Skin epidermis (tissue), 12 donors: ENCODE results near the gene OR10P1.
"Not testable (repeated sequence)": the region's sequence is repeated elsewhere in the genome, so short reads cannot be mapped to it uniquely, and the experiment has no call there.

Source experiments
- H3K27ac ChIP-seq, 21 experiments: fragments of 200-600 bp; sonication (generic) in 11 of 21; one replicate each; pipeline ENCODE4 v1.5.0; 2020; ENCODE audit warnings: mild to moderate bottlenecking in 3 of 21, inconsistent platforms in 2 of 21, moderate library complexity in 2 of 21
- H3K4me3 ChIP-seq, 7 experiments: fragments of 200-600 bp; sonication (generic) in 2 of 7; one replicate each; pipeline ENCODE4 v1.5.0; 2020; ENCODE audit warnings: inconsistent platforms in 2 of 7, mild to moderate bottlenecking in 2 of 7, moderate library complexity in 1 of 7

Gene OR10P1

DNA sequence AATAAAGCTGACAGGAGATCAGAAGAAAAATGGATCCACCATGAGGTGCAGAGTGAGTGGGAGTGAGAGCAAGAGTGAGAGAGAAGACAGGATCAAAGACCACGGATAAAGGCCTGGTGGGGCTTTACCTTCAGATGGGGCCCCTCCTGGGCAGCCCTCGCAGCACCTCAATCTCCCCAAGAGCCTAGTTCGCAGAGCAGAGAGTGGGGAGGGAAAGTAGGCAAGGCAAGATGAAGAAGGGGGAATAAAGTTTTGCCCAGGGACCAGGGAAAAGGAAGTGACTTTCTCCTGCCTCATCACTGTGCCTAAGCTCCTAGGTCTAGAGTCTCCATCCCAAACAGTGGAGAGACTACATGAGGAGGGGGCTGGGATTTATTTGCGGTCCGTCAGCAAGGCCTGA is 10.3 kb downstream of the OR10P1 start:
- peak overlapping the region in 18 of 21 experiments; percentile 22 to 76 (median 57) for H3K27ac ChIP-seq
- H3K4me3 ChIP-seq = no peak overlapping the region

DNA sequence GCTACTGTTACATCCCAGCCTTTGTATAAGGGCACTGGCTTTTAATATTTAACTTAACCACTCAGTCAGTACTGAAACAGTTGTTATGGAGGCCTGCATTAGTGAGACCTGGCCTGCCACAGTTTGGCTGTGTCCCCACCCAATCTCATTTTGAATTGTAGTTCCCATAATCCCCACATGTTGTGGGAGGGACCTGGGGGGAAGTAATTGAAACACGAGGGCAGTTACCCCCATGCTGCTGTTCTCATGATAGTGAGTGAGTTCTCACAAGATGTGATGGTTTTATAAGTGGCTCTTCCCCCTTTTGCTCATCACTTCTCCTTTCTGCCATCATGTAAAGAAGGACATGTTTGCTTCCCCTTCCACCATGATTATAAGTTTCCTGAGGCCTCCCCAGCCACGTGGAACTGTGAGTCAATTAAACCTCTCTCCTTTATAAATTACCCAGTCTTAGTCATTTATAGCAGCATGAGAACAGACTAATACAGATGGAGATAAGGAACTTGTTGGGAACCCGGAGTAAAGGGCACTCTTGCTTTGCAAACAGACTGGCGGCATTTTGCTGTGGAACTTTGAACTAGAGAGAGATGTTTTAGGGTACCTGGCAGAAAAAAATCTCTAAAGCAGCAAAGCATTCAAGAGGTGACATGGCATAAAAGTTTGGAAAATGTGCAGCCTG is 14.1 kb downstream of the OR10P1 start:
- not testable (repeated sequence) for H3K4me3 ChIP-seq
- peak overlapping the region in 1 of 21 experiments; percentile 42 for H3K27ac ChIP-seq

- no peak overlapping the region for H3K27ac ChIP-seq
These were observed 14.6 kb downstream of the OR10P1 start for GRCh38 chr12:55651299-55651683.

DNA sequence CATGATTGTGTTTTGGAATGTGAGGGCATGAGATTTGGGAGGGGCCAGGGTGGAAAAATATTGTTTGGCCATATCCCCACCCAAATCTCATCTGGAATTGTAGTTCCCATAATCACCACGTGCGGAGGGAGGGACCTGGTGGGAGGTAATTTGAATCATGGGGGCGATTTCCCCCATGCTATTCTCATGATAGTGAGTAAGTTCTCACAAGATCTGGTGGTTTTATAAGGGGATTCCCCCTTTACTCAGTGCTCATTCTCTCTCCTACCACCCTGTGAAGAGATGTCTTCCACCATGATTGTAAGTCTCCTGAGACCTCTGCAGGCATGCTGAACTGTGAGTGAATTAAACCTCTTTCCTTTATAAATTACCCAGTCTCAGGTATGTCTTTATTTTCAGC is 15.7 kb downstream of the OR10P1 start:
- Histone ChIP-seq H3K27ac (no peak overlapping the region), H3K4me3 (no peak overlapping the region)

More at GRCh38 chr12:55651299-55651683, 14.6 kb downstream of the OR10P1 start:
- H3K4me3 ChIP-seq = no peak overlapping the region

DNA sequence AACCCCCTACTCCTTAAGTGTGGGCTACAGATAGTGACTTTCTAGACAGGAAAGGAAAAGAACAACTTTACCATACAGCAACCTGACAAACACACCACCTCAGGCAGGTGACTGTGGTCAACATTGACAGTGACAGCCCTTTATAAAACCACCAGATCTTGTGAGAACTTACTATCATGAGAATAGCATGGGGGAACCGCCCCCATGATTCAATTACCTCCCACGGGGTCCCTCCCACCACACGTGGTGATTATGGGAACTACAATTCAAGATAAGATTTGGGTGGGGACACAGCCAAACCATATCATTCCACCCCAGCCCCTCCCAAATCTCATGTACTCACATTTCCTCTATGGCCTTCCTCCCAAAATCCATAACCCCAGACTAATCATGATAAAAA is 16.3 kb downstream of the OR10P1 start:
- no peak overlapping the region for H3K27ac ChIP-seq
- H3K4me3 ChIP-seq = no peak overlapping the region

- Histone ChIP-seq H3K27ac (no peak overlapping the region), H3K4me3 (no peak overlapping the region)
These were observed 18.0 kb downstream of the OR10P1 start for GRCh38 chr12:55654511-55655214.

- H3K27ac ChIP-seq = no peak overlapping the region
- no peak overlapping the region for H3K4me3 ChIP-seq
These were observed 20.5 kb downstream of the OR10P1 start for GRCh38 chr12:55657212-55657611.

GRCh38 chr12:55658212-55658611 is 21.5 kb downstream of the OR10P1 start:
- H3K4me3 ChIP-seq = no peak overlapping the region
- H3K27ac ChIP-seq = no peak overlapping the region

GRCh38 chr12:55658635-55659391 is 22.1 kb downstream of the OR10P1 start:
- H3K4me3 ChIP-seq = no peak overlapping the region
- no peak overlapping the region for H3K27ac ChIP-seq

GRCh38 chr12:55659486-55660385 is 23.0 kb downstream of the OR10P1 start:
- no peak overlapping the region for H3K27ac ChIP-seq
- no peak overlapping the region for H3K4me3 ChIP-seq

DNA sequence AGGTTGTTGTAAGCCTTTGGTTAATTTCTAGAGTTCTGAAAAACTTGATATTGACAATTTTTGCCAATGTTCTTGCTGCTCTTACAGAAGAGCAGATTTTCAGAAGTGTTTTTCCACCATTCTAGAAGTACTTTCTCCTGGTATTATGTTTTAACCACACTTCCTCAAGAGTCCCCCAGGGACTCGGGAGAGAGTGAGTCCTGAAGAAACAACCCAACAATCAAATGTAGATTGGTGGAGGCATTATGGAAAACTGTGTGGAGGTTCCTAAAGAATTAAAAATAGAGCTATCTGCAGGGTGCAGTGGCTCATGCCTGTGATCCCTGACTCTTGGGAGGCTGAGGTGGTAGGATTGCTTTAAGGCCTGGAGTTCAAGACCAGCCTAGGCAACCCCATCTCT is 26.7 kb downstream of the OR10P1 start:
- no peak overlapping the region for H3K4me3 ChIP-seq

GRCh38 chr12:55664826-55665225 is 28.1 kb downstream of the OR10P1 start:
- Histone ChIP-seq H3K27ac (no peak overlapping the region), H3K4me3 (no peak overlapping the region)

More for the DNA sequence above, 26.7 kb downstream of the OR10P1 start:
- H3K27ac ChIP-seq = no peak overlapping the region

DNA sequence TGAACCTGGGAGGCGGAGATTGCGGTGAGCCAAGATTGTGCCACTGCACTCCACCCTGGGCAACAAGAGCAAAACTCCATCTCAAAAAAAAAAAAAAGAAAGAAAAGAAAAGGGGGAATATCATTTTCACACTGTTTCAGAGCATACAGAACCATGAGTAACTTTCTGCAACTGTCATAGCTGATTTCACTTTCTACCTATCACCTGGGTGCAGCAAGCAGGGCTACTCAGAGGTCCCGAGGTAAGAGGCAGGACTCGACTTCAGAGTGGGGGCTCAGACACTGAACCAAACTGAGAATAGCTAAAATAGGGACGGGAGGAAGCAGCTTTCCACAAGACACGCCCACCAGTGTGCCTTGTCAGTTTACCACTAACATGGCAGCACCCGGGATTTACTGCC is 29.8 kb downstream of the OR10P1 start:
- no peak overlapping the region for H3K27ac ChIP-seq
- H3K4me3 ChIP-seq = no peak overlapping the region

DNA sequence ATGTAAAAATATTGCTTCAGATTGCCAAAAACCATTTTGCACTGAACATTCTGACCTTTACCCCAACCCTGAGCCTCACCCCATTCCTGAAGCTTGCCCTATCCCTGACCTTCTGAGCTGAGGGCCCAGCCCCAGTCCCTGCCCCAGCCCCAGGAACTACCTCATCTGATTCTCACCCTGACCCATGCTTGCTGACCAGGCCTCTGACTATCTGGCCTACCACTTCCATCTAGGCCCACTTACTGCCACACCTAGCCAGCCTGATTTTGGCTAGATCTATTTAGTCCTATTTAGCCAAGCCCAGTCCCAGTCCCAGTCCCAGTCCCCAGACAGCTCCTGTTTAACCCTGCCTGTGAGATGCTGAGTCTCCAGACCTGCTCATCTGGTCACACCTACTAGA is 33.6 kb downstream of the OR10P1 start:
- no peak overlapping the region for H3K4me3 ChIP-seq
- H3K27ac ChIP-seq = no peak overlapping the region

DNA sequence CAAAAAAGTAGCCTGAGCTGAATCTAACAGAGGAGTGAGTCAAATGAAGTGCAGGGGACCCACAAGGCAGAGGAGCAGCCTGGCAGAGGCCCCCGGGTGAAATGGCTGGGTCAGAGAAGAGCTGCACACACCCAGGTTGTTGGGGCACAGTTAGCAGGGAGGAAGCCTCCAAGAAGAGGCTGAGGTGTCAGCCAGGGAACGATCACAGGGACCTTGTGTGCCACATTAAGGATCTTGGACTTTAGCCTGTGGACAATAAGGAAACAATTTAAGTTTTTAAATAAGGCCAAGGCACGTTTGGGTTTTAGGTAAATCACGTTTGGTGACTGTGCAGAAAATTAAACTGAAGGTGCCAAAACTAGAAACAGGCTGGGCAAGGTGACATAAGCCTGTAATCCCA is 35.1 kb downstream of the OR10P1 start:
- no peak overlapping the region for H3K27ac ChIP-seq
- no peak overlapping the region for H3K4me3 ChIP-seq

- Histone ChIP-seq H3K27ac (peak overlapping the region in 1 of 21 experiments; percentile 49), H3K4me3 (no peak overlapping the region)
These were observed 36.9 kb downstream of the OR10P1 start for GRCh38 chr12:55673638-55674037.

GRCh38 chr12:55675666-55676065 is 39.0 kb downstream of the OR10P1 start:
- H3K4me3 ChIP-seq = no peak overlapping the region
- H3K27ac ChIP-seq = peak overlapping the region in 1 of 21 experiments; percentile 21

DNA sequence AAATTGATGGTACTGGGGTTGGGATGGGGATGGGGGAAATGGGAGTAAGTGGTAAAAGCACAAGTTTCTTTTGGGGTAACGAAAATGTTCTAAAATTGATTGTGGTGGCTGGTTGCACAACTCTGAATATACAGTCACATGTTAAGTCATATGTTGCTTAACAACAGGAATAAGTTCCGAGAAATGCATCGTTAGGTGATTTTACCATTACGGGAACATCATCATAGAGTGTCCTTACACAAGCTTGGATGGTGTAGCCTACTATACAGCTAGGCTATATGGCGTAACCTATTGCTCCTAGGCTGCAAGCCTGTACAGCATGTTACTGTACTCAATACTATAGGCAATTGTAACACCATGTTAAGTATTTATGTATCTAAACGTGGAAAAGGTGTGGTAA is 40.0 kb downstream of the OR10P1 start:
- no peak overlapping the region for H3K4me3 ChIP-seq
- H3K27ac ChIP-seq = no peak overlapping the region

- H3K27ac ChIP-seq = no peak overlapping the region
These were observed 43.0 kb downstream of the OR10P1 start for GRCh38 chr12:55679691-55680090.

More at GRCh38 chr12:55679691-55680090, 43.0 kb downstream of the OR10P1 start:
- H3K4me3 ChIP-seq = no peak overlapping the region
